HG02623 (cell line): ENCODE data around the gene CCDC127.

Experiments used
- ATAC-seq: cut with Tn5 transposase; IDR thresholded peaks from one replicate; pipeline ENCODE4 v1.9.1; 2021; ENCODE audit warnings: moderate library complexity; ENCODE audit not compliant: unreplicated experiment

The CCDC127 gene

DNA sequence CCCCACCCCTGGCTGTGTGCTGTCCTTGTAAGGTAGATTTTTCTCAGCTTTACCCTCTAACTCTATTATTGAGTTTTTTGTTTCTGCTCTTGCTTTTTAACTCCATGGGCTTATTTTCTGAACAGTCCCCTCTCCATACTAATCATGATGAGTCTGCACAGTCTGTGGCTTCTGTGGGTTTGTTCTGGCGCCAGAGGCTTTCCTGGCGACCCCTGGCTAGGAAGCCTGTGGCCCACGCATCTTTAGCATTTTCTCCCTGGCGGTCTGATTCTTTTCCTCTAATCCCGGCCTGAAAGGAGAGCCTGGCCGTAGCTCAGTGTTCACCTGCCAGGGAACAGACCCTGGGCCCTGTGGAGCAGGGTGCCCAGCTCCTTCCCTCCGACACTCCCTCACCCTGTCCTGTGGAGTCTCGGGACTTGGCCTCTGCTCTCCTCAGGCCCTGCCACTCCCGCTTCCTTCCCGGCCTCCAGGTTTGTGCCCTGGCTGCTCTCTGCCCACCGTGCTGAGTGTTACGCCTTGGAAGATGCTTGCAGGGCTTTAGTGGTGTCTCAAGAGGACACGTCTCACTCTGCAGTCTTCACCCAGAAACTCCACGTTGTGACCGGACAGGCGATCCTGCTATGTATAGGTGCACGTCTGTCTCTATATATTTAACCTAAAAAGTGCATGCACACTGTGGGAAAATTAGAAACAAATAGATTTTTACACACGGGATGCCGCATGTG lies 58.3 kb downstream of the CCDC127 start:
- ATAC-seq: no peak

DNA sequence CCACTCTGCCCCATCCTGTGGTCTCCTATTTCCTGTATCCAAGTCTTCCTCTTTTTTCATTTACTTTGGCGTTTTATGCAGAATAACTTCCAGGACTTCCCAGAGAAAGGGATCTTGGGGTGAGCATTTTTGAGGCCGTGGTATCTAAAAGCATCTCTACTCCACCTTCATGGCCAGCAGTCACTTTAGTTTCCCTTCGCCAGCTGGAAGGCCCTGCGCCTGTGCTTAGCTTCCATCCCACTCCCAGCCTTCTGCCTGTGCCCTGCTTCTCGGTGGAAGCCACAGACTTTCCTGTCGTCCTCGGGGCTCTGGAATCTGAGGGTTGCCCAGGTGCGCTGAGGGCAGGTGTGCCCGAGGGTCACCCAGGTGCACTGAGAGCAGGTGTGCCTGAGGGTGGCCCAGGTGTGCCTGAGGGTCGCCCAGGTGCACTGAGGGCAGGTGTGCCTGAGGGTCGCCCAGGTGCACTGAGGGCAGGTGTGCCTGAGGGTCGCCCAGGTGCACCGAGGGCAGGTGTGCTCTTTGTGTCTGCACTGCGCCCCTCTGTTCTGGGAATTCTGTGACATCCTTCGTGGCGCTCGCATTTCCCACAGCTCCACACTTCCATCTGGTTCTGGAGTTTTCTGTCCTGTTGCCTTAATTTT lies 59.0 kb downstream of the CCDC127 start:
- ATAC-seq: no peak

DNA sequence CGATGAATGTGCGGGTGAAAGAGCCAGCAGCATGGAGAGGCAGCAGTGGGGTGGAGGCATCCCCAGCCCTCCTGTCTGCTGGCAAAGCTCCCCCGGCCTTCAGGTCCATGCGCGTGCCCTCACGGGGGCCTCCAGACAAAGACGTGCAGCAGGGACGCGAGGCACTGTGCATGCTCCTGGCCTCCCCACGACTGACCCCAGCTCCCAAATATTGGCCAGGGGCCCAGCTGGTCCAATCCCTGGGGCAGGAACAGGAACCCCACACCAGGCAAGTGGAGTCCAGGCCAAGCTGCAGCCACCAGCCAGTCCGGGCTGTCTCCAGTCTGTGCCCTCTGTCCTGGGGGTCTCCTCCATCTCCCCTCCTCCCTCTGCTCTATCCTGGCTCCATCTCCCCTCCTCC lies 60.2 kb downstream of the CCDC127 start:
- no peak for ATAC-seq

DNA sequence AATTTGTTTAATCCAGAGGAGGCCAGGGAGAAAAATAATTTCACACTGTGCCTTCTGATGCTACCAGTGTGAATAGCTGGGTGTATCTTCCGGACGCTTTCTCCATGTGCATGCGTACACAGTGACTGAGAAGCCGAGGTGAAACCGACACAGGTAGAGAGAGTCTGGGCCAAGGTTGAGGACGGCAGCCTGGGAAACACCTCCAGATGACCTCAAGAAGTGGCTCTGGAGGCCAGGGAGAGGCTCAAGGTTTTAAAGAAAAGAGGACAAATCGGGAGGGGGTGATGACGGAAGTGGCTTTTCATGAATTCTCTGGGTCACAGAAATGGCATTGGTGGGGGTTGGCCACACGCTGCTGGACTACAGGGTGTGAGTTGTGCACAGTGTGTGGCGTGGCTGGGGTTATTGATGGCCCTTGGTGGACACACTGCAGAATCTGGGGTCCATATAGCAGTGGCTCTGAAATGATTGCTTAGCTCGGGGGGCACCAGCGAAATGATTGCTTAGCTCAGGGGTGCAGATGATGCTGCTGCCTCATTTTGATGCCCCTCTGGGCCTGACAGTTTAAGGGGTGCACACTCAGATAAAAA lies 60.7 kb downstream of the CCDC127 start:
- no peak for ATAC-seq

GRCh38 chr5:156411-157072 lies 61.4 kb downstream of the CCDC127 start:
- no peak for ATAC-seq

DNA sequence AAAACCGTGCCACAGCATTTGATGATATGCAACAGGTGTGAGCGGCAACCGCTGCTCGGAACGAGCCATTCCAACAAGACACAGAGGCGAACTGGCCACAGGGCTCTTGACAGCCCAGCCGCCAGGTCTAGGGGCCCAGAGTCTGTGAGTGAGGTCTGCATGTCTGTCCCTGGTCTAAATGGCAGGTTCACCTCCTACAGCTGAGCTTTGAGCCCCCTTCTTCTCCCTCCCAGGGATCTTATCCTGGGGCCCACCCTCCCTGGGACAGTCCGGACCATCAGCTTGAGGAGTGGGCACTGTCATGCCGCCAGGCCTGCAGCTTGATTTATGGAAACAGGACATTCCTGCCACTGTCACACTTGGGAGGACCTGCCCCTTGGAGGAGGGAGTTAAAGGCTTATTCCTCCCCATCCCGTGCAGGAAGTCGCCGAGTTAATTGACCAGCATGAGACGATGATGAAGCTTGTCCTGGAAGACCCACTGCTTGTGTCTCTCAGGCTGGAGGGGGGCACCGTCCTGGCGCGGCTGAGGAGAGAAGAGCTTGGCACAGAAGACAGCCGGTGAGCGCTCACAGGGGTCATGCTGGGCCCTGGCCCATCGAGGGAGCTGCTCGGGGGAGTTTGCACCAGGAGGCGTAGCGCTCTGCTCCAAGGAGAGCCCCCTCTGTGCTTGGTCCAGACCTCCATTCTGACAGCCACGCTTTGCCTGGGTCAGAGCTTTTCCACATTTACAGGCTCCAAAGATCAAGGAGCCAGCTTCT lies 62.1 kb downstream of the CCDC127 start:
- no peak for ATAC-seq

DNA sequence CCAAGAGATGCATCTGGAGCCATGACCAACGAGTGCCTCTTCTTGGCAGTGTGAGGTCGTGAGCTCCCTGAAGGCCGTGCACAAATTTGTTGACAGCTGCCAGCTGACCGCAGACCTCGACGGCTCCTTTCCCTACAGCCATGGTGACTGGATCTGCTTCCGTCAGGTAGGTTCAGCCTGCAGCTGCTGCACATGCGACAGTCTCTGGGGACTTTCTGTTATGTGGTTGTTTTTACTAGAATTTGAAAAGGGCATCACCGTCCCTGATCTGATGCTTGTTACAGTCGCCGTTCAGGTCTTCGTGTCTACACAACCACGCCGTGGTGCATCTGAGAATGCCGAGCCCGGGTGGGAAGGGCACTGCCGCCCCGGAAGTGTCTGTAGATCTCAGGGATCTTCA lies 63.1 kb downstream of the CCDC127 start:
- no peak for ATAC-seq

DNA sequence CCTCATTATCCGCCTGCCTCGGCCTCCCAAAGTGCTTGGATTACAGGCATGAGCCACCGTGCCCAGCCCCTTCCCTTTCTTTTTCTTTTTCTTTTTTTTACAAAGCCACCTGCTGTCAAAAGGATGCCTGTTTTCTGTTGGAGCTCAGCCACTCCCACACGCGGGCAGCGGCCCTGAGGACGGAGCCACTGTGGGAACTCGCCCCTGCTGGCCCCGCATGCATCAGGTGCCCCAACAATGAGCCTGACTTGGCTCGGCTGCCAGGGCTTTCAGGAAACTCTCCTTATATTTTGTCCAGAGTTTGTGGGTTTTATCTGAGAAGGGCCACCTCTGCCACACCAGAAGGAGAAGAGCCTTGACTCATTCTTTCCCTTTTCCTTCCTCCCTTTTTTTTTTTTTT lies 63.7 kb downstream of the CCDC127 start:
- no peak for ATAC-seq

DNA sequence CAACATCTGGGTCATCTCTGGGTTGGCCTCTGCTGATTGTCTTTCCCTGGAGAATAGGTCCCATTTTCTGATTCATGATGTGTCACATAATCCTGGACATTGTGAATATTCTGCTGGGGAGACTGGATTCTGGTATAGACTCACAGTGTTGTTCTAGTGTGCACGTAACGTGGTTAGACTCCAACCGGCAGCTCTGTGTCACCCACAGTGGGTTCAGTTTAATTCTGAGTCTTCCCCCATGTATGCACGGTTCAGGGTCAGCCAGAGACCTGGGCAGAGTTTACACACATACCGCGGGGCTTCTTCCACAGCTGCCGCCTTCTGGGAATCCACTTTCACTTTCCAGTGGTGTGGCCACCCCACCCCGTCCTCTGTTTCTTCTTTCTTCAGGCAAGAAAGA lies 64.7 kb downstream of the CCDC127 start:
- no peak for ATAC-seq

GRCh38 chr5:152077-152476 lies 65.9 kb downstream of the CCDC127 start:
- no peak for ATAC-seq

DNA sequence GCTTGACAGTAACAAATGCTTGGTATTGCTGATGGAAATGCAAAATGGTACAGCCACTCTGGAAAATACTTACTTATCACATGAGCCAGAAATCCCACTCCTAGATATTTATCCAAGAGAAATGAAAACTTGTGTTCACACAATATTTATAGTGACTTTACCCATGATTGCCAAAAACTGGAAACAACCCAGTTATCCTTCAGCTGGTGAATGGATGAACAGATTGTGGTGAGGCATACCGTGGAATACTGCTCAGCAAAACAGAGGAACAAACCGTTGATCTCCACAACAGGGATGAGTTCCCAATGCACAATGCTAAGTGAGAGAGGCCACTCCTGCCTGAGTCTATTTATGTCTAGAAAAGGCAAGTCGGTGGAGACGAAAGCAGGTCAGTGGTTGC lies 67.2 kb downstream of the CCDC127 start:
- no peak for ATAC-seq

- ATAC-seq: no peak
Measured at GRCh38 chr5:149745-150485, 68.0 kb downstream of the CCDC127 start.

- no peak for ATAC-seq
Measured at GRCh38 chr5:147751-148150, 70.2 kb downstream of the CCDC127 start.
